GM19463 (cell line): Measurements from ENCODE around the gene CDX2.
A peak's percentile ranks its signal among the peaks of the same experiment; 100 is the strongest.
"Not testable (repeated sequence)": the region's sequence is repeated elsewhere in the genome, so short reads cannot be mapped to it uniquely, and the experiment has no call there.

Experiments
- ATAC-seq: cut with Tn5 transposase; IDR thresholded peaks from one replicate; pipeline ENCODE4 v1.9.1; 2021; ENCODE audit warnings: mild to moderate bottlenecking, moderate library complexity; ENCODE audit not compliant: unreplicated experiment

Gene CDX2

DNA sequence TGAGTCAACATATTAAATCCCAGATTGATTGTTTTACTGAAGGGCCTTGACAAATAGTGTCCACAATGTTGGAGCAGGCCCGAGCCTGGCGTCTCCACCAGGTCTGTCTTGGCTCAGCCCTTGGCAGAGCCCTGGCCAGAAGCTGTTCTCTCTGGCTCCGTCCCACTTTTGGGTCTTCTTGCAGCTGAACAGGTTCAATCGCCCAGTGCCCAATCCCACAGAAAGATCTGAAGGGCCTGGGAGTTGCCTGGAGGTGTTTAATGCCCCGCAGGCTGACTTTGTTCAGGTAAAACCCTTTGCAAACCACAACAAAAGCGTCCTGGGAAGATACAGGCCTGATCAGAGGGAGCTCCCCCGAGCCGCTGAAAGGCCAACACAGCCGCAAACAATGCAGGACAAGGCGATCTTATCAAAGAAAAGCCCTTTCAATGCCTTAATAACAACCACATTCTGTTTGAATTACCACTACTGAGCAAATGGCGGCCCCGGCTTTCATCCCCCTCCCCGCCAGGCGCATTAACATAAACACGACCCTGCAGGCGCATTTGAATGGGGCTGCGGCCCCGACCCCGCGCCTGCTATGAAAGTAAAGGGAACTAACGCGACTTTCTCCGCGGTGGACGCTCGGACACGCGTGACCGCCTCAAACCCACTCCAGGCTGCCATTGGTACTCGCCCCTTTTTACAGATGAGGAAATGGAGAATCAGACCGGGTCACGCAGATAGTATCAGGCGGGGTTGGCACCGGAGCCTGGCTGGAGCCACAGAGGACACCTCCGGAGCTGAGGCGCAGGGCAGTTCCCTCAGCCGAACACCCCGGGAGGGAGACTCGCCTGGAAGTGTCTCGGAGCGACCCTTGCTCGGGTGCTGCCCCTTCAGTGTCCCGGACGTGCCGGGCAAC is 3.1 kb downstream of the CDX2 start:
- ATAC-seq = no peak

- no peak for ATAC-seq
Measured at GRCh38 chr13:27965343-27965739, 3.8 kb downstream of the CDX2 start.

- ATAC-seq = no peak
Measured at GRCh38 chr13:27964741-27965323, 4.3 kb downstream of the CDX2 start.

- ATAC-seq = not testable (repeated sequence)
Measured at GRCh38 chr13:27964206-27964605, 4.9 kb downstream of the CDX2 start.

DNA sequence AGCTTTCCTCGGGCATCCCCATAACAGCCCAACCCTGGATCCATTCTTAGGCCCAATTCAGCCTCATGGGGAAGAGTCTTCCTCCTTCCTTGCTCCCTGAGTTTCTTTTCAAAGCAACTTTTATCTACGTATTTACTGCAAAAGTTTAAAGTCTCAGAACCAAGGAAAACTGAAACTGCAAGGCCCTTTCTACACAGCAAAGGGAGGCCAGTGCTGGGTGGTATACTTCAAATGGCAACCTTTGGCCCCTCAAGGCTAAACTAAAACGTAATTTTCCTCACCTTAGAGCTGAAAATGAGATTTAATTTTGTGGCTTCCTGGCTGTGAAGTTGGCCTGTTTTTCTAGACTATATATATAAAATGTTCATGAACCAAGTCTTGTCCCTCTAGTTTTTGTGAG is 5.6 kb downstream of the CDX2 start:
- no peak for ATAC-seq

GRCh38 chr13:27962982-27963381 is 6.1 kb downstream of the CDX2 start:
- no peak for ATAC-seq

DNA sequence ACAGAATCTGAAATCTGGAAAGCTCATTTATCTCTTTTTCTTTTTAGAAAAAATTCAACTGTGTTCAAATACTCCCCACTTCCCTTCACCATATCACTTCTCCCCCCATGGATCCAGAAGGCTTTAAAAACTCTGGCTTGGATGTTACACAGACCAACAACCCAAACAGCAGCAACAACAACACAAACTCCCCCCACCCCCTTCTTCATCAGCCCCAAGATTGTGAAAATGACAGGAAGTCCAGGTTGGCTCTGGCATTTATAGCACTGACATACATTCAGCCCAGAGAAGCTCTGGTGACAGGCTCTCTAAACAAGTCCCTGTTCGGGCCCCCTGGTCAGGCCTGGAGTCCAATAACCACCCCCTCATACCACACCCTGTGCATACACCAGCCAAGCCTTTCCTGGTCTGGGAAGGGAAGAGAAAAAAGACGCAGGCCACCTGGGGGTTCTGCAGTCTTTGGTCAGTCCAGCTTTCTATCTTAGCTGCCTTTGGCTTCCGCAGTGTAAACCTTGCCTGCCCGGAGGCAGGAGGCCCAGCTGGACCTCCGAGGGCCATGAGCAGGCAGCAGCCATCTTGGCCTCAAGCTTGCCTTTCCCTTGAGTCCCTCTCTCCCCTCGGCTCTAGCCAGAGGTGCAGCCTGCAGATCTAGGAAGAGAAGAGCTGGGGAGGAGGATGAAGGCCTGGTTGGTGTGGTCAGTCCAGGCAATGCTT is 6.8 kb downstream of the CDX2 start:
- ATAC-seq = no peak

- no peak for ATAC-seq
Measured at GRCh38 chr13:27961227-27962085, 7.7 kb downstream of the CDX2 start.

DNA sequence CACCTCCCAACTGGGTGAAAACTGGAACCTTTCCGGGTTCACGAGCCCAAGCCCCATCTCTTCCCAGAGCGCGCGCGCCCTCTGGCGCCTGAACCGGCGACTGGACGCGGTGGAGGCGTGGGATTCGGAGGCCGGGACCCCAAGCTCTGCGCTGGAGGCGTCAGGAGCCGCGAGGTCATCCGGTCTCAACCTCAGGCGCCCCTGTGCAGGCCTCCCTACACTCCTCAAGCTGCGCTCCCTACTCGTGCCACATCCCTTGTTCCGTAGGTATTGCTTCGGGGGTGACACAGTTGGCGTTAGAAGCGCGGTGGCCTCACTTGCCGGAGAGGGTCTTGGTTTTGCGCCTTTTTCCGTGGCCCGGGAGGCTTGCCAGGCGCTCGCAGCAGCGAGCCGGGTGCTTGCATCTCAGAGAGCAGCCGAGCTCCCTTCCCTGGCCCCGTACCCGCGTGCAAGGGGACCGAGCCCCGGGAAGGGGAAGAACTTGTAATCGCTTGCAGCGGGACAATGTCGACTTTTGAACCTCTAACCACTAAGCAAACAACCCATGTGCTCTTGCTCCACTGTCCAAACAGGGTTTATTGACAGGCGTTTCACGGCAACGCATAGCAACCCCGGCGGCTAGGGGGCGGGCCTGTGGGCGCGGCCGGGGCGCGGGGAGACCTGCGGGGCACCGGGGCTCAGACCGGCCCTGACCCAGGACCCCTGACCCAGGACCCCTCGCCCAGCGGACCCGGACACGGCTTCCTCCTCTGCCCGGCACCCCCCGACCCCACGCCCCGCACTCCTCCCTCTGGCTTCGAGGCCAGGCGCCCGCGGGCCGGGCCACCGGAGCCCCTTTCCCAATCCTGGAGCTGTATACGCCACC is 8.5 kb downstream of the CDX2 start:
- peak; percentile 62 for ATAC-seq

- no peak for ATAC-seq
Measured at GRCh38 chr13:27959976-27960361, 9.1 kb downstream of the CDX2 start.

DNA sequence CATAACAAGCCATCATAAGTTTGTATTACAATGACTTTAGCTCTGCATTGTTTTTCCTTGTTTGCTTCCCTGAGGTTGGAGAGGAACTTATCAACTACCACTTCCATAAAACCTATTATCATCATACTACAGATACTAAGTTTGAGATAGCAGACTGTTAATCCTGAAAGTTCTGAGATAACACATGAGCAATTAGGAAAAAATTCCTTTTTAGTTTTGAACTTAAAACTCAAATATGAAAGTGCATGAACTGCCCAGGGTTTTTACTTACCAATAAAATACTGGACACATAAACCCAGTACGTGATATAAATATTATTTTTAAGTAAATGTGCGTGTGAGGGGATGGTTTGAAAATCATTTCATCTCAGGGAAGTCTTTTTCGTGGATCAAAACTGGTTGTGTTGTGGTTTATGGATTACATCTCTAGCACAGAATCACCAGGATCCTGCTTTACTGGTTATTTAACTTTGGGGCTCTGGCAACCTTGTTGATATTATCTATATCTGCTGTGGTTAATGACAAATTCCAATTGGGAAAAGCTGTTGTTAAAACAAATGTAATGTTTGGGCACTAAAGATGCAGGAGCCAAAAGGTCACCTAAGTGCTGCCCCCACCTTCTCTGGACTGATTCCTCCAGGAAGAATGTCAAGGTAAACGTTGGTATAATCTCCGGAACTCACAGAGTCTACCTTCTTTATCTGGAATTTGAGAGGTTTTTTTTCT is 12.4 kb downstream of the CDX2 start:
- ATAC-seq = no peak

DNA sequence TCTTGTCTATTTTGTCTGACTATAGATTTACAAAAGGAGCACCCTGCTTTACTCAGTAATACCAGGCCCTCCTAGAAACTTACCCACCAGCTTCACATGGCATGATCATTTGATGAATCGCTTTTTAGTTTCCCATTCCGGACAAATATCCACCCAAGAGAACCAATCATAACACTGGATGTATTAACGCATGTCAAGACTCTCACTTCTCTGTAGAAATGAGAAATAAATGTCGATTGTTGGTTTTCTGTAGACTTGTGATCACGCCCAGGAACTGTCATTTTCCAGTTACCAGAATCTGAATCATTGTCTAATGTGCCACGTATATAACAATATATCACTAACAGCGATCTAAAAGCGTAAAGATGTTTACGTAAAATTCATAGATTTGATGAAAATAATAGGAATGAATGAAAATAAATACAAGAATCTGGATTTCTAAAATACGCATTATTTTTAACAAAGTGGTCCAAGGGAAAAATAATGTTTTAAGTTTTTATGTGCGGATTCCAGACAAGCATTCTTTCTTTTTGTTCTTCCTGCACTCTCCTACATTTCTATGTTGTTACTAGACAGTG is 14.0 kb downstream of the CDX2 start:
- ATAC-seq = no peak

- ATAC-seq = peak; percentile 14
Measured at GRCh38 chr13:27954406-27954851, 14.7 kb downstream of the CDX2 start.

DNA sequence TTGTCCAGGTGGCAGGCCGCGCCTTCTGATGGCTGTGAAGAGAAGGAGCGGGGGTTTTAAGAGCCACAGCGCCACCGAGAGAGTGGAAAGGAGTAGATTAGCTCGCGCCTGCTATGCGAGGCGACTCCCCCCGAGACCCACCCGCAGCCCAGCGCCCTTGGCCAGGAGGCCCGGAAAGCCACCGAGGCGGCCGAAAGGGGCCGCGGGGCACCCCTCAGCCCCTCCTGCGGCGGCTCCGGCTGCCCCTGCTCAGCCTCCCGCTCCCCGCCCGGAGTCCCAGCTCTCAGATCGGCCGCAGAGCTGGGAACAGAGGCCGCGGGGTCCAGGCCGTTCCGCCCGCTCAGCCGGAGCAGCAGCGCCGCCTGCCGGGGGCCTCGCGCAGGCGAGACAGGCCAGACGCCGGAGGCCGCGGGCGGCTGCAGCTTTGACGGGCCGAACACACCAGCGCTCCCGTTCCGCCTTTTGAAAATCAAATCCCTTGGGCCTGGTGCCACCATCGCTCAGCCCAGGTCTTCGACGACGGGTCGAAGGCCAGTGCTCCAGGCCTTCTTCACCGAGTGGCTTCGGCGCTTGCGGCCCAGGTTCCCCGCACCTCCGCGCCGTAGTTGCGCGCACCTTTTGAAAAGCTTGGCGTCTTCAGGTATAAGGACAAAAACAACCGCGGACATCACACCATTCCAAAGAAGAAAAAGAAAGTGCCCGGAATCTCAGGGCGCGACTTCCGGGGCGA is 15.3 kb downstream of the CDX2 start:
- ATAC-seq = peak; percentile 80

DNA sequence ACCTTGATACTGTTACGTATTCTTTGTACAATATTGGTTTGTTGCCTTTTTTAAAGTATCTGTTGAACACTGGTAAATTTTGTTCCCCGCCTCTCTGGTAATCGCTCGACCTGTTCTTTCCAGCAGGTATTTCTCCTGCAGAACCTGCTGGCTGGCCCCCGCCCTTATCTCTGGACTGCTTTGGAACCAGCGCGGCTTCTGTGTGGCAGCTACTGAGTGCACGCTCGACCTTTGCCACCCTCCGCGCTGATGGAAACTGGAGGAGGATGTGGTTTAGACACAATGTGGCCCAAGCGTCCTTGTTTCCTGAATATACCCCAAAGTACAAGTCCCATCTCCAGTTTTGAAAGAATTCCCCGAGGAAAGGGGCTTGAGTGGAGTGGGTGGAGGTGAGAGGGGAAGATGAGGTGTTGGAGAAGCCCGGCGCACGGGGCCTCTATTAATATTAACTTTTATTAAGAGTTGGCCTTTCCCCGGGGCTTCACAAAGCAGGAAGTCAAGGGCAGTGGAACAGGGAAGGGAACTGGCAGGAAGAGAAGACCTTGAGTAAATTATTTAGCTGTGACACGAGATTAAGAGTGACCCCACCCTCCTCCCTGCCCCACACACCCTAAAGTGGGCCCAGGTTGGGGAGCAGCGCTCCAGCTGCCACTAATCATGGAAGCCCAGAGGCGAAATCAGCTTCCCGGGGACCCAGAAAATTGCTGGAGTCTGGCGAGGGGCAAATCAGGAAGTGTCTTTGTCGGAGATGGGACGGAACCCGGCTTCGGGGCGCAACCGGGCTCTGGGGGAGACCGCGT is 16.0 kb downstream of the CDX2 start:
- peak; percentile 24 for ATAC-seq

DNA sequence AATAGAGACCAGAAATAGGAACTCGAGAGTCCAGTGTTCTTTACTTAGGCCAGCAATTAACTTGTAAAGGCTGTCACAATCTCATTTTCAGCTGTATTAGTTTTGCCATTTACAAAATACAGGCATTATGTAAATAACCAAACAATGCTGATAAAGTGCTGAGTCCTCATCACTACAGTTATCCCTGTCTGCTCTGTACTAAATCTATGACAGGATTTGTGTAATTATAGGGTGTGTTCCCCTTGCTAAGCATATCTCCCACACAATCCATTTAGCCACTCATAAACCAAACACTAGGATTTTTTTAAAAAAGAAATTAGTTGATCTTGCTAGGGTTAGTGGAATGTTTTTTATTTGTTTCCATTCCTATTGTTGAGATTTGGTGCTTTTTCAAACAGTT is 26.1 kb downstream of the CDX2 start:
- no peak for ATAC-seq

DNA sequence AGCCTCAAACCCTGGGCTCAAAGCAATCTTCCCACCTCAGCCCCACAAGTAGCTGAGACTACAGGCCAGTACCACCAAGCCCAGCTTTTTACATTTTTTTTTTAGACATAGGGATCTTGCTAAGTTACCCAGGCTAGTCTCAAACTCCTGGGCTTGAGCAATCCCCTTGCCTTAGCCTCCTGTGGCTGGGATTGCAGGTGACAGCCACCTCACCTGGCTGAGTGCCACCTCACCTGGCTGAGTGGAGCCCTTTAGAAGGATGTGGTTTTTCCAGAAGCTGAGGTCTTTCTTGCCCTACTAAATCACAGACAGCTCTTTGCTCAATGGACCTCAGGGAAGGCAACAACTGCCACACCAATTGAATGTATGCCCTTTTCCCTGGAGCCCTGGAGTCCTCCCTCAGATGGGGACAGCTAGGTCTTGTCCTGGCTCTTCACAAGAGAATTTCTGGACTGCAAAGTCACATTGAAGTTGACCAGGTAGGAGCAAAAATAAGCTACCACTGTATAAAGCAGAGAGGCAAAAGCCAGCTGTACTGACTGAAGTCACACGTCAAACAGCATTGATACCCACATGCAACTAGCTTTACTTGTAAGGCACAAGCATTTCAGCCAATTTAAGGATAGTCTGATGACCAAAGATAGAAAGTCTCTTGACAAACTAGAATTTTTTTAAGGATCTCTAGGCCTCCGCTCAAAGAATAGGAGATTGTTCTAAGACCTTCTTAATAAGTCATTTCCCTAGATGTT is 35.4 kb downstream of the CDX2 start:
- ATAC-seq = no peak
